Tibial artery (tissue), 4 donors: ENCODE data around the gene TSPAN1.

ENCODE experiments used
- DNase-seq, 2 donors: peaks; one replicate each; pipeline ENCODE4 v3.0.0-alpha.2; 2019
- H3K27ac ChIP-seq, 2 donors: fragments of 200-600 bp; sonication (generic) in 1 of 2; 1 replicate in 1 of 2; 2 replicates in 1 of 2; pipeline ENCODE4 v1.5.1; 2018 to 2019; ENCODE audit warnings: mild to moderate bottlenecking in 1 of 2
- H3K27me3 ChIP-seq, 2 donors: fragments of 200-600 bp; sonication (generic) in 1 of 2; one replicate each; pipeline versions ENCODE4 v1.5.1 to v1.6.0; 2016 to 2019
- H3K36me3 ChIP-seq, 3 donors: fragments of 200-600 bp; sonication (generic) in 2 of 3; one replicate each; pipeline ENCODE4 v1.5.1; 2016 to 2019; ENCODE audit warnings: mild to moderate bottlenecking in 2 of 3
- H3K4me1 ChIP-seq, 4 donors: fragments of 200-600 bp; sonication (generic) in 2 of 4; 1 replicate in 3 of 4; 2 replicates in 1 of 4; pipeline ENCODE4 v1.5.1; 2016 to 2019
- H3K4me3 ChIP-seq, 2 donors: fragments of 200-600 bp; sonication (generic) in 1 of 2; 1 replicate in 1 of 2; 2 replicates in 1 of 2; pipeline ENCODE4 v1.5.1; 2018 to 2019; ENCODE audit warnings: mild to moderate bottlenecking in 2 of 2
- H3K9me3 ChIP-seq, 3 donors: fragments of 200-600 bp; sonication (generic) in 1 of 3; one replicate each; pipeline ENCODE4 v1.5.1; 2016 to 2019
- CTCF ChIP-seq, 2 experiments: fragments of 200-600 bp in 1 of 2; fragments of 450-650 bp in 1 of 2; IDR thresholded peaks; one replicate each; pipeline ENCODE4 v1.5.1; 2017 to 2019; ENCODE audit warnings: antibody characterized with exemption in 2 of 2, mild to moderate bottlenecking in 1 of 2, moderate library complexity in 1 of 2
- intact Hi-C: fragments of 100-400 bp; cut with DNase I; formaldehyde crosslinking; loops from one replicate; pipeline ENCODE4 v1.15.0; 2023; ENCODE audit warnings: low total_unique reads

TSPAN1 gene

DNA sequence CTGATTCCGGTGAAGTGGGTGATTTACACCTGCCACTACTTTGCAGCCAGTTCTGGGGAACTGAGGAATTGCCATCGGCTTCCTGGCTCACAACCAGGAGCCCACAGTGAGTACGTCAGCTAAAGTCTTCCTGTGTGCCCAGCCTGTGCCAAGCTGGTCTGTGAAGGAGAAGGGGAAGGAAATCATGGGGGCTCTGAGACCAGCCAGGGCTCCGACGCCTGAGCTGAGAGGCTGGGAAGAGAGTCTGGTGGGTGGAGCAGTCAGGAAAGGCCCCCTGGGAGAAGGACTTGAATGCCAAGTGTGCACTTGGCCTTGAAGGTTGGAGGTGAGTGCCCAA, 29.5 kb downstream of the TSPAN1 start:
- Histone ChIP-seq H3K4me3 (peak overlapping the region; percentile 94), H3K9me3 (no peaks in the 10 kb centered on the region), H3K27ac (peak overlapping the region; percentile 96 to 98), H3K4me1 (peaks cover 0 to 34% (median 27%) of the 10 kb centered on the region in 4 donors), H3K36me3 (peaks cover 0 to 18% (median 0%) of the 10 kb centered on the region in 3 donors), H3K27me3 (no peaks in the 10 kb centered on the region)
- intact Hi-C loops: no loop called here
- no peak for TF ChIP-seq CTCF (IDR thresholded peaks at IDR 0.05)
- DNase-seq: peak; percentile 35 to 86

DNA sequence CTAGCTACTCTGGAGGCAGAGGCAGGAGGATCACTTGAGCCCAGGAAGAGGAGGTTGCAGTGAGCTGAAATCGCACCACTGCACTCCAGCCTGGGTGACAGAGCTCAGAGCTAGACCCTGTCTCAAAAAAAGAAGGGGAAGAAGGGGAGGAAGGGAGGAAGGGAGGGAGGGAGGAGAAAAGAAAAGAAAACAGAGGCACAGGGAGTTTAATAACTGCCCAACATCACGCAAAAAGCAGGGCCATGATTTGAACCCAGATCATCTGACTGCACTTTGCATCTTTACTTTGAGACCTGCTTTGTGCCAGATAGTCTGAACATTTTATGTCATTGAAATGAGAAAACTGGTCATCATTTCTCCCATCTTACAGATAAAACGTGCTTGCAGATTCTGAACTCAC, 30.3 kb downstream of the TSPAN1 start:
- intact Hi-C loops: no loop called here

GRCh38 chr1:46205791-46206190, 30.9 kb downstream of the TSPAN1 start:
- no peak for TF ChIP-seq CTCF (IDR thresholded peaks at IDR 0.05)
- H3K27ac ChIP-seq: peak overlapping the region; percentile 96 to 98
- no peak for DNase-seq

More for the DNA sequence above, 30.3 kb downstream of the TSPAN1 start:
- H3K27me3 ChIP-seq: no peaks in the 10 kb centered on the region
- peaks cover 0 to 34% (median 27%) of the 10 kb centered on the region in 4 donors for H3K4me1 ChIP-seq
- no peak for TF ChIP-seq CTCF (IDR thresholded peaks at IDR 0.05)
- H3K9me3 ChIP-seq: no peaks in the 10 kb centered on the region
- H3K27ac ChIP-seq: peak overlapping the region; percentile 96 to 98
- peak overlapping the region; percentile 94 for H3K4me3 ChIP-seq
- no peak for DNase-seq
- peaks cover 0 to 18% (median 0%) of the 10 kb centered on the region in 3 donors for H3K36me3 ChIP-seq

GRCh38 chr1:46206399-46206798, 31.5 kb downstream of the TSPAN1 start:
- peak overlapping the region; percentile 96 to 98 for H3K27ac ChIP-seq
- peaks cover 0 to 18% (median 0%) of the 10 kb centered on the region in 3 donors for H3K36me3 ChIP-seq
- no peaks in the 10 kb centered on the region for H3K27me3 ChIP-seq
- no peak for TF ChIP-seq CTCF (IDR thresholded peaks at IDR 0.05)
- H3K4me3 ChIP-seq: no peak overlapping the region
- no peaks in the 10 kb centered on the region for H3K9me3 ChIP-seq
- DNase-seq: no peak
- peaks cover 0 to 34% (median 27%) of the 10 kb centered on the region in 4 donors for H3K4me1 ChIP-seq
- intact Hi-C loops: no loop called here

More at GRCh38 chr1:46205791-46206190, 30.9 kb downstream of the TSPAN1 start:
- peak overlapping the region; percentile 21 to 94 for H3K4me3 ChIP-seq
- intact Hi-C loops: no loop called here
- peaks cover 0 to 18% (median 0%) of the 10 kb centered on the region in 3 donors for H3K36me3 ChIP-seq
- H3K9me3 ChIP-seq: no peaks in the 10 kb centered on the region
- peaks cover 0 to 34% (median 27%) of the 10 kb centered on the region in 4 donors for H3K4me1 ChIP-seq
- no peaks in the 10 kb centered on the region for H3K27me3 ChIP-seq

- H3K36me3 ChIP-seq: peaks cover 0 to 18% (median 0%) of the 10 kb centered on the region in 3 donors
- H3K4me1 ChIP-seq: peaks cover 0 to 16% (median 11%) of the 10 kb centered on the region in 4 donors
- no peak for DNase-seq
- no peak overlapping the region for H3K27ac ChIP-seq
- no peak overlapping the region for H3K4me3 ChIP-seq
- intact Hi-C loops: no loop called here
- no peak for TF ChIP-seq CTCF (IDR thresholded peaks at IDR 0.05)
- no peaks in the 10 kb centered on the region for H3K9me3 ChIP-seq
- H3K27me3 ChIP-seq: no peaks in the 10 kb centered on the region
Observed at GRCh38 chr1:46210561-46210960, 35.7 kb downstream of the TSPAN1 start.

GRCh38 chr1:46211051-46211450, 36.2 kb downstream of the TSPAN1 start:
- intact Hi-C loops: no loop called here
- H3K27ac ChIP-seq: no peak overlapping the region
- DNase-seq: no peak
- TF ChIP-seq CTCF (IDR thresholded peaks at IDR 0.05): no peak
- H3K9me3 ChIP-seq: no peaks in the 10 kb centered on the region
- H3K4me1 ChIP-seq: peaks cover 0 to 11% (median 6%) of the 10 kb centered on the region in 4 donors
- peaks cover 0 to 18% (median 0%) of the 10 kb centered on the region in 3 donors for H3K36me3 ChIP-seq
- H3K27me3 ChIP-seq: no peaks in the 10 kb centered on the region
- H3K4me3 ChIP-seq: no peak overlapping the region
